Ovary (tissue), 3 donors: ENCODE measurements around the gene FMNL3.

Experiments used
- CTCF ChIP-seq, 3 donors: fragments of 450-650 bp in 2 of 3; fragments of 200-600 bp in 1 of 3; IDR thresholded peaks; one replicate each; pipeline versions ENCODE4 v1.5.1 to v1.8.0; 2016 to 2022; ENCODE audit warnings: antibody characterized with exemption in 3 of 3, mild to moderate bottlenecking in 1 of 3
- EP300 ChIP-seq: sonication (generic); formaldehyde crosslinking; IDR thresholded peaks from one replicate; pipeline ENCODE4 v1.6.1; 2017; ENCODE audit warnings: antibody characterized with exemption
- POLR2A ChIP-seq: fragments of 450-650 bp; IDR thresholded peaks from one replicate; pipeline ENCODE4 v1.6.1; 2017; ENCODE audit warnings: antibody characterized with exemption, mild to moderate bottlenecking, moderate library complexity
- donor health status: DM: no; HTN: no; CAD: no.

- TF ChIP-seq CTCF (IDR thresholded peaks at IDR 0.05) (no peak), POLR2A (no peak), EP300 (no peak)
Observed at GRCh38 chr12:49633703-49634345, 73.4 kb downstream of the FMNL3 start.
